Liver (tissue), 9 donors: ENCODE measurements around the gene HSPA8. TPM values are rescaled to one million over a fixed set of nuclear protein-coding genes. Genes with fewer than 3 reads are reported as not detected.

Experiments used
- DNase-seq: peaks from one replicate; pipeline ENCODE4 v3.0.0-alpha.2; 2017; ENCODE audit warnings: low spot score
- H3K27ac ChIP-seq, 2 donors: one replicate each; pipeline ENCODE4 v1.7.0; 2013; ENCODE audit warnings: inconsistent platforms in 2 of 2, low read length in 2 of 2, control low read depth in 1 of 2, low read depth in 1 of 2, mild to moderate bottlenecking in 1 of 2
- H3K27me3 ChIP-seq, 4 donors: one replicate each; pipeline versions ENCODE4 v1.6.1 to v1.7.0; 2013; ENCODE audit warnings: low read length in 3 of 4, inconsistent platforms in 1 of 4, mild to moderate bottlenecking in 1 of 4, moderate library complexity in 1 of 4; ENCODE audit not compliant: control insufficient read depth in 4 of 4, insufficient read depth in 4 of 4
- H3K36me3 ChIP-seq, 4 donors: one replicate each; pipeline versions ENCODE4 v1.6.1 to v1.7.0; 2013; ENCODE audit warnings: low read length in 3 of 4, mild to moderate bottlenecking in 3 of 4, low read depth in 1 of 4, moderate library complexity in 1 of 4; ENCODE audit not compliant: control insufficient read depth in 4 of 4, insufficient read depth in 3 of 4
- H3K4me1 ChIP-seq, 4 donors: one replicate each; pipeline versions ENCODE4 v1.6.1 to v1.7.0; 2013; ENCODE audit warnings: low read length in 3 of 4, mild to moderate bottlenecking in 3 of 4, moderate library complexity in 1 of 4; ENCODE audit not compliant: control insufficient read depth in 4 of 4, insufficient read depth in 4 of 4
- H3K4me3 ChIP-seq, 3 donors: one replicate each; pipeline versions ENCODE4 v1.6.1 to v1.7.0; 2013; ENCODE audit warnings: low read length in 3 of 3, control low read depth in 1 of 3, low read depth in 1 of 3, mild to moderate bottlenecking in 1 of 3
- H3K9ac ChIP-seq, 2 donors: one replicate each; pipeline ENCODE4 v1.7.0; 2013; ENCODE audit warnings: low read length in 2 of 2, mild to moderate bottlenecking in 2 of 2, moderate library complexity in 2 of 2, control low read depth in 1 of 2, low read depth in 1 of 2
- H3K9me3 ChIP-seq, 4 donors: one replicate each; pipeline versions ENCODE4 v1.6.1 to v1.7.0; 2013; ENCODE audit warnings: low read length in 3 of 4; ENCODE audit not compliant: control insufficient read depth in 4 of 4
- ATF3 ChIP-seq: IDR thresholded peaks from 2 replicates; pipeline ENCODE4 v1.6.1; 2016; ENCODE audit warnings: antibody characterized with exemption
- CTCF ChIP-seq: fragments of 150-350 bp; IDR thresholded peaks from 2 replicates; pipeline ENCODE4 v1.5.1; 2017; ENCODE audit warnings: improper control_type of control experiment, low read depth, low read length; ENCODE audit not compliant: missing input control
- EGR1 ChIP-seq, 2 donors: IDR thresholded peaks; 2 replicates each; pipeline ENCODE4 v1.6.1; 2016 to 2018; ENCODE audit warnings: antibody characterized with exemption in 2 of 2, low read depth in 2 of 2
- FOXA2 ChIP-seq: IDR thresholded peaks from 2 replicates; pipeline ENCODE4 v1.6.1; 2016; ENCODE audit warnings: antibody characterized with exemption
- GABPA ChIP-seq, 2 donors: IDR thresholded peaks in 1 of 2; conservative IDR thresholded peaks in 1 of 2; 2 replicates each; pipeline ENCODE4 v1.6.1; 2016; ENCODE audit warnings: antibody characterized with exemption in 2 of 2, mild to moderate bottlenecking in 1 of 2, moderate library complexity in 1 of 2
- HNF4A ChIP-seq, 2 donors: conservative IDR thresholded peaks; 2 replicates each; pipeline ENCODE4 v1.6.1; 2016; ENCODE audit warnings: antibody characterized with exemption in 2 of 2, mild to moderate bottlenecking in 2 of 2
- HNF4G ChIP-seq: IDR thresholded peaks from 2 replicates; pipeline ENCODE4 v1.6.1; 2016; ENCODE audit warnings: antibody characterized with exemption
- JUND ChIP-seq, 2 donors: IDR thresholded peaks; 2 replicates each; pipeline ENCODE4 v1.6.1; 2016; ENCODE audit warnings: antibody characterized with exemption in 2 of 2
- MAX ChIP-seq: IDR thresholded peaks from 2 replicates; pipeline ENCODE4 v1.6.1; 2016; ENCODE audit warnings: antibody characterized with exemption
- NR2F2 ChIP-seq: IDR thresholded peaks from 2 replicates; pipeline ENCODE4 v1.6.1; 2016; ENCODE audit warnings: antibody characterized with exemption
- RAD21 ChIP-seq, 2 donors: IDR thresholded peaks; 2 replicates each; pipeline ENCODE4 v1.6.1; 2016; ENCODE audit warnings: antibody characterized with exemption in 2 of 2, mild to moderate bottlenecking in 2 of 2
- RXRA ChIP-seq, 2 donors: IDR thresholded peaks; 2 replicates each; pipeline ENCODE4 v1.6.1; 2017 to 2018; ENCODE audit warnings: antibody characterized with exemption in 2 of 2, mild to moderate bottlenecking in 1 of 2
- SP1 ChIP-seq: IDR thresholded peaks from 2 replicates; pipeline ENCODE4 v1.6.1; 2018; ENCODE audit warnings: antibody characterized with exemption, mild to moderate bottlenecking
- TAF1 ChIP-seq: conservative IDR thresholded peaks from 2 replicates; pipeline ENCODE4 v1.6.1; 2016; ENCODE audit warnings: antibody characterized with exemption, mild to moderate bottlenecking
- YY1 ChIP-seq: IDR thresholded peaks from 2 replicates; pipeline ENCODE4 v1.6.1; 2016; ENCODE audit warnings: antibody characterized with exemption, mild to moderate bottlenecking
- ZBTB33 ChIP-seq: IDR thresholded peaks from 2 replicates; pipeline ENCODE4 v1.6.1; 2016; ENCODE audit warnings: antibody characterized with exemption
- WGBS: extraction: QIAGEN DNeasy Blood & Tissue Kit; methylation state at CpG from one replicate; pipeline ENCODE4 v1.1.7; 2013; 5-methylcytosine and 5-hydroxymethylcytosine counted together
- polyA plus RNA-seq, 2 donors: library from polyadenylated mRNA; stranded (reverse) in 1 of 2; unstranded in 1 of 2; fragments of 200-250 nt in 1 of 2; fragments of >200 nt in 1 of 2; fragmentation: Nextera tagmentation in 1 of 2; extraction: Ambion mirVana in 1 of 2; gene quantifications; one replicate each; pipeline versions ENCODE4 v1.2.1 to v1.2.3, GENCODE V29; 2013 to 2015
- total RNA-seq, 2 donors: library from RNA; depleted of rRNA; stranded (reverse); fragments of >200 nt; gene quantifications; one replicate each; pipeline ENCODE4 v1.2.3, GENCODE V29; 2014
- donor health status: healthy.
- donor health status: healthy.
- donor health status: healthy.
- donor health status: healthy.
- donor health status: healthy.

Gene HSPA8
- total and polyA plus RNA-seq, 4 donors: 215 to 1,445 (median 972) TPM

- Histone ChIP-seq H3K9me3 (no peaks in the 10 kb centered on the region), H3K4me1 (peaks cover 0 to 3% (median under 1%) of the 10 kb centered on the region in 4 donors), H3K36me3 (no peaks in the 10 kb centered on the region), H3K4me3 (no peak overlapping the region), H3K27me3 (no peaks in the 10 kb centered on the region), H3K9ac (no peak overlapping the region), H3K27ac (no peak overlapping the region)
- 77% methylated on average over 2 of the region's 2 CpGs for WGBS
- no peak for DNase-seq
- TF ChIP-seq ZBTB33 (no peak), EGR1 (IDR thresholded peaks at IDR 0.05; ENCODE audit: low read depth in 2 of 2) (no peak), TAF1 (no peak), GABPA (IDR thresholded peaks at IDR 0.05 in 1 of 2, conservative IDR thresholded peaks at IDR 0.05 in 1 of 2) (no peak), YY1 (no peak), HNF4A (conservative IDR thresholded peaks at IDR 0.05) (no peak), RXRA (IDR thresholded peaks at IDR 0.05) (no peak), FOXA2 (no peak), HNF4G (no peak), MAX (no peak), CTCF (no peak), NR2F2 (no peak), RAD21 (IDR thresholded peaks at IDR 0.05) (no peak), SP1 (no peak)
These were observed 10.4 kb upstream of the HSPA8 start for GRCh38 chr11:123072332-123072761.

GRCh38 chr11:123069908-123070821, 8.2 kb upstream of the HSPA8 start:
- no peak for TF ChIP-seq HNF4A (conservative IDR thresholded peaks at IDR 0.05)
- no peak for TF ChIP-seq ZBTB33
- no peak for TF ChIP-seq JUND (IDR thresholded peaks at IDR 0.05)
- TF ChIP-seq NR2F2: no peak
- no peak for TF ChIP-seq HNF4G
- TF ChIP-seq CTCF: no peak
- no peak for TF ChIP-seq YY1
- no peak for TF ChIP-seq TAF1
- TF ChIP-seq SP1: no peak
- no peak for TF ChIP-seq MAX
- TF ChIP-seq ATF3: no peak
- no peak for TF ChIP-seq GABPA (IDR thresholded peaks at IDR 0.05 in 1 of 2, conservative IDR thresholded peaks at IDR 0.05 in 1 of 2)
- no peak for TF ChIP-seq RXRA (IDR thresholded peaks at IDR 0.05)
- Histone ChIP-seq H3K9me3 (no peaks in the 10 kb centered on the region), H3K4me3 (peak overlapping the region in 1 of 3 donors; percentile 23), H3K27ac (peak overlapping the region; percentile 59 to 63), H3K27me3 (no peaks in the 10 kb centered on the region), H3K36me3 (no peaks in the 10 kb centered on the region), H3K4me1 (peaks cover 0 to 3% (median under 1%) of the 10 kb centered on the region in 4 donors), H3K9ac (peak overlapping the region; percentile 32 to 58)
- DNase-seq: no peak
- WGBS: 68% methylated on average over 5 of the region's 5 CpGs
